GM18870 (cell line): ENCODE results near the gene ASIC2.

ENCODE experiments used
- ATAC-seq: cut with Tn5 transposase; IDR thresholded peaks from one replicate; pipeline ENCODE4 v1.9.1; 2021; ENCODE audit warnings: moderate library complexity; ENCODE audit not compliant: unreplicated experiment

Gene ASIC2

DNA sequence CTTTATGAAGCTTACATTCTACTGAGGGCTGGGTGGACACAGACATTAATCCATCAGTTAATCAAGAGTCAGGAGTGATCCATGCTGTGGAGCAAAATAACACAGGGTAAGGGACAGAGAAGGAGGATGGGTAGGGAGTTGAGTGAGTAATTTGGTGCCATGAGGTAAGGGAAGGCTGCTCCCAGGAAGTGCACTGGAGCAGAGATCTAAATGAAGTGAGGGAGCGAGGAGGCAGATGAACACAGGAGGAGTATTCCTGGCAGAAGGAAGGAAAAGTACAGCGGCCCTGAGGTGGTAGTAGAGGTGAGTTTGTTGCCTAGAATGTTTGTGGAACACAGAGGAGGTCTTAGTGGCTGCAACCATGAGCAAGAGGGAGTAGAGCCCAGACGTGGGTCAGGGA is 34.8 kb downstream of the ASIC2 start:
- ATAC-seq: no peak

DNA sequence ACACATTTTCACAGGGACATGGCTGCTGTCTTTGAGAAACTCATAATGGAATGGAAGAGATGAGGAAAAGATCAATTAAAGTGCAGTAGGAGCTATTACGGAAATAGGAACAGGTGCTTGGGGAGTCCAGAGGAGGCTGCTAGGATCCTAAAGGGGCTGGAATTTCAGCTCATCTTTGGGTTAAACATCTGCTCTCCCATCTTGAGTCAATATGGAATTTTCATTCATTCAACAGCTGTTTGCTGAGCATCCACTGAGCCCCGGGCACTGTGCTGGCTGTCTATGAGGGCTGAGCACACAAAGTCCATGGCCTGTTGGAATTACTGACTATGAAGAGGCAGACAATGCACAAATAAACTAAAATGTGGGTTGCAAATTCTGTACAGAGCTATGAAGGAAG is 47.9 kb downstream of the ASIC2 start:
- ATAC-seq: no peak

DNA sequence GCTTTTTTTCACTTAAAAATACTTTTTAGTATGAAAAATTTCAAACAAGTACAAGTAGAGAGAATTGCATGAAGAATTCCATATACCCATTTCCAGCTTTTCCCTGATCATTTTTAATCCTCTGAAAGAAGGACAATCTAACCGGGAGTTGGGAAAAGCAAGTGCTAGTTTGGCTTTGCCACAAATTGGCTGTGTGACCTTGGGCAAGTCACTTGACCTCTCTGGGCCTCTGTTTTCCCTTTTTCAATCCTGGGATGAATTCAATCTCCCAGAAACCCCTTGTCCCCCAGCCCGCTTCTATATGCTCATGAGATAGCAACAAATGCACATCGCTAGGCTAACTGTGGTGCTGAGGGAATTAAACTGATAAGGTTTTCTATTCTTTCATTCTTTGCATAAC is 49.4 kb downstream of the ASIC2 start:
- ATAC-seq: no peak

DNA sequence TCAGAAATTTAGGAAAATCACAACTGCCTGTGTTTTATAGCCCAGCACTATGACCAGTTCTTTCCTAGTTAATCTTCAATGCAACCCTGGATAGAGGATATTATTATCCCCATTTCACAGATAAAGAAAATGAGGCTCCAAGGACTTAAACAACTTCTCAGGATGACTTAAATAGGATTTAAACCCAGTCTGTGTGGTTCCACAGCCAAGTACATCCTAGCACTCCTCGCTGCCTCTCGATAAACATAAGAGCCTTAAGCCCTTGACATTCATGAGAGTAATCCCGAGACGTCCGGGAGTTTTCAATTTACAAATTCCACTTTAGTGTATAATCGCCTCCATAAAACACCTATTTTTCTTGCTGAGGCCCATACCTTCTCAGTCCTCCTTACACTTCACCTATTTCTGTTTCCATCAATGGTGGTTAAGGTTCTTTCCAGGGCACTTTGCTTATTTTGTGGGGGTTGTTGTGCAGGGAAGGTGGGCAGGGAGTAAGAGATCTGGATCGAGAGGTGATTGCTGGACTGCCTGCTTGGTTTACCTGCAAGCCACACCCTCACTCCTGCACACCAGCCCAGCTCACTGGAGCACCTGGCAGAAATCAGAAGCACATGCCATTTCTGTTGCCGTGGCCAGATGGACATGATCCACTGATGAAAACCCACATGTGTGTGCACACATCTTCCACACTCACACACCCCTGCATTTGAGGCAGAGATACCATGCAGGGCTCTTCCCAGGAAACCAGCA is 50.5 kb downstream of the ASIC2 start:
- no peak for ATAC-seq

DNA sequence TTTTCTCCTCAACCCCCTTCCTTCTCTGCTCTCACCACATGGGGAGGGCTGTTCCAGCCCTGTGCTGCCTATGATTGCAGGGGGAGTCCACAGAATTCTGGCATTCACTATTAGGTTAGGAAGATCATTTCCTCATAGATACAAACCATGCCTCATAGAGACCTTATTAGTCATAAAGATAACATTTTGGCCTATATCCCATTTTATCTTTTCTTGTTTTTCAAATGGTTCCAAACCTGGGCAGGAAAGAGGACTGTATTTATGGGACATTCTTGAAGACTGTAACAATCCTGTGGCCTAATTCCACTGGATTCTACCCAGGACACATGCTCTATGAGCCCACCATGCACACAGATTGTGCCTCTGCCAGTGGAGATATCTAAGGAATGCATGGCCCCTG is 51.7 kb downstream of the ASIC2 start:
- ATAC-seq: no peak

DNA sequence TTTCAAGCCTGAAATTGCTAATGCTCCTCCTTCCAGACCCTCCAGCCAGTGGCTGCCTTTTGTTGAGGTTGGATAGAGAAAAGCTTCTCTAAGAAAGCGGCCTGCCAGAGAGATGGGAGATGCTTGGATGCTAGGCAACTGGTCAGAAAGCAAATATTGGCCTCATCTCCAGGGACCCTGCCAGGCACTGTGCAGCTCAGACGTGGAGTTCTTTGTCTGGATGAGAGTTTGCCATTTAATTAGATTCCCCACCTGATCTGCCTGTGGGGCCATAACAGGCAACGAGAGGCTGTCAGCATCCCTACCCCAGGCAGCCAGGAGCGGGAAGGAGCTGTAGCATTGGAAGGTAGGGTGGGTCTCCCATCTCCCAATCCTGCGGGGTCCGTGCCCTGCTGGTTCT is 52.7 kb downstream of the ASIC2 start:
- no peak for ATAC-seq

DNA sequence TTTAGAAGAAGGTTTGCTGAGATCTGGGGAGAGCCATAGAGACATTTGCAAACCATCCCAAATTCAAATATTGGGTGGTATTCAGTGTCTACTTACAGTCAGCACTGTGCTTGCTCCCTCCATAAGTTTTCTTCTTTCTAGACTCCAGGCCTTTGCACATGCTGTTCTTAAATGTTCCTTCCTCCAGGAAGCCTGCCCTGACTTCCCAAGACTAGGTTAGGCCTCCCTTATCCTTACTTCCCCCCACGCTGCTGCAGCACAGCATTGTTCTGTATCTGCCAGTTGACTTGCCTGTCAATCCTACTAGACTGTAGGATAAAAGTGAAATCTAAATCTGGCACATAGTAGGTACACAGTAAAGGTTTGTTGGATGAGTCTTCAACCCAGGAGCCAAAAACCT is 53.4 kb downstream of the ASIC2 start:
- no peak for ATAC-seq

DNA sequence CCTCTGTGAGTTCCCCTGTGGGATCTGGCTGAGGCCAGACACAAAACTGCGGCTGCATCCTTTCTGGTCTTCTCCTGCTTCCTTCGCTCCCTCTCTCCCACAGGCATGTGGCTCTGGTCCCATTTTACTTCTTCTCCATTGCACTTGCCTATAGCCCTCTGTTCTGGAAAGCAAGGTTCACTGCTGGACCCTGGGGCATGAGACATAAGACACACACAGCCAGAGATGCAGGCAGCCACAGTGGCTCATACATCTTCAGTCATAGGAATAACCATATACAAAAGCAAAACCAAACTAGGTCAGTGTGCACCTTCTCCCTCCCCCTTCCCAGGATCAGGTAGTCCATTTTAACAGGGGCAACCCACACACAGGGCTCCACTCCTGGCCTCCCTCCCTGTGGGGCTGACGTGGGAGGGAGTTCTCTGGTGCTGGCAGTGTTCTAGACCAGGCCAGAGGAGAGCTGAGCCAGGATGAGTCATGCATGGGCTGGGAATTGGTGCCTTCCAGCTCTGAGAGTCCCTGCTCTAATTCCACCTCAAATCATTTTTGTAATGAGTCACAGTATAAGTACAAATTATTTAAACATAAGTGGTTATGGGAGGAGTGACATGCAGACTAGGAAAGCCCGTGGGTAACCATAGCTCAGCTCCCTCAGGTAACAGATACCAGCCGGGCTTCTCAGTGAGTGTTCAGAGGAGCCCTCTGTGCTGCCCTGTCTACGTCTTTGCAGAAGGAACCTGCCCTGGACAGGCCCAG is 58.0 kb downstream of the ASIC2 start:
- ATAC-seq: no peak

DNA sequence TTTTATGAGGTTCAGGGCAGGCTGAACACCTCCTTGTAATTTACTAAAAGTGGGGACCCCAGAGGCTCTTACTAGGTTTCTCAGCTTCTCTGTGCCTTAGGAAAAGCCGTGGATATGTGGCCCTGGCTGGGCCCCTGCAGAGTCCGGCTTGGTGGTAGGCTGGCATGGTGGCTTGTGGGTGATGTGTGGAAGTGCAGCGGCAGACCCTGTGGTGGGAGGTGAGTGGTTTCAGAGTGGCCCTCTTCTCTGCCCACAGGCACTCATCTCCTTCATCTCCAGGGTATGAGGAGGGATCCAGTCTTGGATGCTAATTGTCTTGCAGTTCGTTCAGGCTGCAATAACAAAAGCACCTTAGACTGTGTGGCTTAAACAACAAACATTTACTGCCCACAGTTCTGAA is 58.9 kb downstream of the ASIC2 start:
- no peak for ATAC-seq

DNA sequence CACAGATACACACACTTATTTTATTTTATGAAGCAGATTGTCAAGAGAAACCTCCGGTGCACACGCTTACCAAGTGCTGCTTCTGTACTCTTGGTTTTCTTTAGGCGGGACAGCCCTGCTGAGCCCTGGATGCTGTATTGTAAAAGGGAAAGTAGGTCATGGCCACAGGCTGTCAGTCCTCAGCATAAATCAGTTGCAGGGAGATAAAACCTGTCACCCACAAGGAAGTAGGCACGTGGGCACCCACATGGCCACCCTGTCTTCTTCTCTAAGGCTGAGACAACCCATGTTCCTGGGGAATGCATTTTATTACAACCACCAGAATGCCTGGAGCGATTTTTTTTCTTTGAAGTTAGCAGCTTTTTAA is 59.3 kb downstream of the ASIC2 start:
- ATAC-seq: no peak

DNA sequence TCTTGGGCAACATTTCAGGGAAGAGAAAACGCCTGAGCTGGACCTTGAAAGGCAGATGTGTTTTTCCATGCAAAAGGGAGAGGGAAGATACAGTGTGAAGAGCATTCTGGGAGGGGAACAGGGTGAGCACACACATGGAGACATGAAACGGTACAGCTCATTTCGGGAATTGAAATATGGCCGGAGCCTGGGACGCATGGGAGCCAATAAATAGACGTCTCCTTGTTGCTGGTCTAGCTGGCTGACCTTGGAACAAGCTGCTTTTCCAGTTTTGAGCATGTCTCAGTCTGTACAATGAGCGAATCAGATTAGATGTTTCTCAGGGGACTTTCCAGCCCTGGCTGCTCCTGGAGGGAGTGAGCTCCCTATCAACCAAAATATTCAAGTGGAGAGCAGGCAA is 63.6 kb downstream of the ASIC2 start:
- ATAC-seq: no peak

DNA sequence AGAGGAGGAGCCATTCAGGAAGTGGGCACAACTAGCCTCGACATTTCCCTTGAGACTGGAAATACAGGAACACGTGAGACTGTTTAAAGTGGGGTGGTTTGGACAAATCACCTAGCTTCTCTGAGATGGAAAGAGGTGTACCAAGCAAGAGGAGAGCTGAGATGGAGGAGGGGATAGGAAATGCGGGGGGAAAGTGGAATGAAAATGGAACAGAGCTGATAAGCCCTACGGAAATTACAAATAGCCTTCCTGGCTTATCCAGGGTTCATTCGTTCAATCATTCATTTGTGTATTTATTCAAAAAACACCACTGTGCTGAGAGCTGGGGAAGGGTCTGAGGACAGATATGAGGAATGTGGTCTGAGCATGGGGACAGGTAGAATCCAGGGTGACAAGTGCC is 64.1 kb downstream of the ASIC2 start:
- ATAC-seq: no peak

DNA sequence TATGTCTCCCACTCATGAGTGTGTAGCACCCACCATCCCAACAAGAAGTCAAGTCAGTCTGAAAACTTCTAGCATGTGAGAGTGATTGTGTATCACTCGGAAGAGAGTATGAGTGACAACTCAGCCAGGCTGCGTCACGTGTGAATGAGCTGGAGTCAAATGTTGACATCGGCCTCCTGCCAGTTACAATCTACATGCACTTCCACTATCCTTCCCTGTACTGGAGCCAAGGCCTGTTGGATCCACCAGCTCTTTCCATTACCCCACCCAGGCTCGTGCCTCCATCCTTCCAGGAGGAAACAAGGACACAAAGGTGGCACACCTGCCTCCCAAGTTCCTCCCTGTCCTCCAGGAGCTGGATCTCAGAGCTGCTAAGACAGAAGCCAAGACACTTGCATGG is 64.5 kb downstream of the ASIC2 start:
- ATAC-seq: no peak

DNA sequence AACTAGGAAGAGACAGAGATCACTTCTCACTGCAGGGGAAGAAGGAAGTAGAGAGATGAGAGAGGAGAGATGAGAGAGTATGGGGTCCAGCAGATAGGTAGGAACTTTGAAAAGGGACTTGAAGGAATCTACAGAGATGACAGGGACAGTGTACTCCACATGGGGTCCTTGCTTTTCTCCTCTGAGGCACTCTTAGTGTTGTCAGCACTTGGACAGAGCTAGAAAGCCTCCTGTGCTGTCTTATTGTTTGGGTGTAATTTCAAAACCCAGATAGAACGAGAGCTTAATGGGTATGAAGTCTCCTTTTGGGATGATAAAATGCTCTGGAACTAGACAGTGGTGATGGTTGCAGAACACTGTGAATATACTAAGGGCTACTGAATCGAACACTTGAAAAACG is 65.2 kb downstream of the ASIC2 start:
- ATAC-seq: no peak

DNA sequence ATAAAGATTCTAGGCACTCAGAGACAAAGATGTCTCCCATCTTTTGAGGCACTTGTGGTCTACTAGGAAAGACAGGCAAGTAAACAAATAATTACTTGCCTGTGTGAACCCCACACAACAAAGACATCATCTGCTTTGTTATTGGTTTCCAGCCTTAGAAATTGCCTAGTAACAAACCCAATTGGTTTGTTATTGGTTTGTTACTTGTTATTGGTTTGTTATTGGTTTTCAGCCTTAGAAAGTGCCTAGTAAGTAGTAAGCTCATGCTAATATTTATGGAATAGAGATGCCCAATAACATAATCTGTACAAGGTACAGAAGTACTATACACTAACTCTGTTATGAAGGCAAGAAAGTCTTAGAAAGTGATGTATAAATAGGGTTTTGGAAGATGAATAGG is 67.1 kb downstream of the ASIC2 start:
- ATAC-seq: no peak

DNA sequence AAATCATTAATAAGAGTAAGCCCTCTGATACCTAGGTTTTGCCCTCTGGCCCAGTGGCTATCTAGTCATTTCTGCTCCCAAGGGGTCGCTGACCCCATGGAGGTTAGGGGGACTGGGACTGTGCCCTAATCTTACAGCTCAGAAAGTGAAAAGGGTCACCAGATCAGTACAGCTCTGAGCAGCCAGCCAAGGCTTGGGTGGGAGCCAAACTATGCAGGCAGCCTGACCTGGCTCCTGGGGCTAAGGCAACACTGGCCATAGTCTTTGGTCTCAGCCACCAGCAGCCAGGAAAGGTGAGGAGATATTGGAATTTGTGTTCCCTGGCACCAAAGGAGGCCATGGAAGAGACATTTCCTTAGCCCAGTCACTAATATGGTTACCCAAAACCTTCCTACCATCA is 67.6 kb downstream of the ASIC2 start:
- no peak for ATAC-seq

DNA sequence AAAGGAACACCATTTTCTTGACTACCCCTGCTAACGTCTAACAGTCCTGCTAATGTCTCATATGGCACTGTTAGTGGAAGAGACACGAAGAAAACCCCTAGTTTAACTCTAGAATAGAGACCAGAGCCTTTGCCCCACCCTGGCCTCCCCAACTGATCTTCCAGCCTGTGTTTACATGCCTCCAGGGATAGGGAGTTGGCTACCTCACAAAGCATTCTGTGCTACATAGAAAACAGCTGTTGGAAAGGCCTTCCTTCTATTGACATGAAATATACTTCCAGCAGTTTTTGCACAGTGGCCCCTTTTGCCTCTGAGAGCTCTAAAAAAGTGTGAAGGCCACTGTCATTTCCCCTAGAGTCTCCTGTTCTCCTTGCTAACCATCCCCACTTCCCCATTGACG is 73.1 kb downstream of the ASIC2 start:
- no peak for ATAC-seq

DNA sequence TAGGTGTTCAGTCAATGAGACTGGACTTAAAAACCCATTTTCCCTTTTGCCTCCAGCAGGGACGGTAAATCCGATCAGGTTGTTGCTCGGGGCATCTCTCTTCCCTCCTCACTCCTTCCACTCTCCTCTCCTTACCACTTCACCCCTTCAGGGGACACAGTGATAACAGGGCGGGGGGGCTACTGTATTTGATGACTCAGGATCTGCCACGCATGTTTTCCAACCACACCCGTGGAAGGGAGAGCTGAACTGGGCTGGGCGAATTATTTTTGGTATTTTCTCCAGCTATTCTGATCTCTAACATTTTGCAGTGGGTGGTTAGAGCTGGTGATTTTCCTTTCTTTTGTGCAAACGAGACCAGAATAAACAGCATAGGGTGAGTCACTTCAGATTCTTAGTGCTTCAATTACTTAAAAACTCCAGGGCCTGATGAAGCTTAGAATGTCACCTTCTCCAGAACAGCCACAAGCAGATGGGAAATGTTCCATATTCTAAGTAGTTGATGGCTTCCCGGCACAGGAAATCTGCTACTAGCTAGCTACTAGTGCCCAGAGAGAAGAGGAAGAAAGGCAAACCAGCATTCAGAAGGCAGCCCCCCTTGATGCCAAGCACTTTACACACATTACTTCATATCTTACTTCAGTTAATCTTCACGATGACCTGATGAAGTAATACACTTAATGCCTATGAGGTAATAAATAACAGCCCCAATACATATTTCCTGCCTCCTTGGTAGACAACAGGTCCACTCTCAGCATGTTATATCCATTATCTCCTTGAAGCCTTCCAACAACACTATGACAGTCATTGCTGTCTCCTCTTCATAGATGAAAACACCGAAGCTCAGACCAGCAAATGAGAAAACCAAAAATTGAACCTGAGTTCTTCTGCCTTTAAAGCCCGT is 74.1 kb downstream of the ASIC2 start:
- no peak for ATAC-seq

DNA sequence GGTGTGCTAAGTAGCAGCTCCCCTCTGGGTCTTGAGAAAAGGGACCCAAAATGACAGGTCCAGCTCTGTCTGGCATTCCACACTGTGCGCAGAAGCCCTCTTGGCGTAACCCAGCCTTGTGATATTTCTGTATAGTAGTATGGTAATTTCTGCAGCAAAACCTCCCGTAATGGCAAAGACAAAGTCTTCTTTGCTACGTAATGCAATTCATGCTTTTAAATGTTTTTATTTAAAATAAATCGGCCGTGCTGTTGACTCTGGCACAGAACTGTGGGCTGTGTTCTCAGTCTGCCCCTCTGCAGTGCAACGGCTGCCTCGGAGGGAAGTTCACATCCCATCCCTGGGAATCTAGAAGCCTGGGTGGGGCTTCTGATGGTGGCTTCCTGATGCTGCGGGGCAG is 75.2 kb downstream of the ASIC2 start:
- ATAC-seq: no peak

DNA sequence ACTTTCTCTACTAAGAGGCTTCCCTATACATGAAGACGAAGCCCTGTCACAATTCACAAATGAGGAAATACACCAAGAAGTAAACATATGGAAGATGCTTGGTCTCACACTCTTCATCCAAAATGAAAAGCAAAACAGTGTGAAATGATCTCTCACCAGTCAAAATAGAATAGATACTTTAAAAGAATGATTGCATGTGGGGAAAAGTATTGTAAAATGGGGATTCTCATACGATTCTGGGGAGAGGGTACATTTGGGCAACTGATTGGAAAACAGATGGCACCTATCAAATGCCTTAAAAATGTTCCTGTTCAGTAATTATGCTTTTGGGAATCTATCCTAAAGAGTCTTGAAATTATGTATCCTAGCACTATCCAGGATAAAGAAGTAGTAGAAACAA is 78.1 kb downstream of the ASIC2 start:
- ATAC-seq: no peak

DNA sequence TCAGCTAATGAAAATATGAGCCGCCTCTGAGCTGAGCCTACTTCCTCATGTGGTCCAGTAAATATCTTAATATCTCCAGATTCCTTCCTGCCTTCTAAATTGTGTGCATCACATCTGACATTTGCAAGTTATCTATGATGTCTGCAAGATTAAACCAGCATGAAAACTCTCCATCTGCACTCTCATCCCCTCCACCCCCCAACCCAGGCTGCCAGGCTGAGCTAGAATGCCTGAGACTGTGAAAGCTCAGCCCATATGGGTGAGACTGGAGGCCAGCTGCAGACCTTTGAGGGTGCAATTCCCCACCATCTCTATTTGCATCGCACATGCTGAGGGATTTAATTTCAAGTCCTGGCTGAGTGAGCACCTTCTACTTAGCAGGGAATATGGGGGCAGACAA is 82.8 kb downstream of the ASIC2 start:
- ATAC-seq: no peak

DNA sequence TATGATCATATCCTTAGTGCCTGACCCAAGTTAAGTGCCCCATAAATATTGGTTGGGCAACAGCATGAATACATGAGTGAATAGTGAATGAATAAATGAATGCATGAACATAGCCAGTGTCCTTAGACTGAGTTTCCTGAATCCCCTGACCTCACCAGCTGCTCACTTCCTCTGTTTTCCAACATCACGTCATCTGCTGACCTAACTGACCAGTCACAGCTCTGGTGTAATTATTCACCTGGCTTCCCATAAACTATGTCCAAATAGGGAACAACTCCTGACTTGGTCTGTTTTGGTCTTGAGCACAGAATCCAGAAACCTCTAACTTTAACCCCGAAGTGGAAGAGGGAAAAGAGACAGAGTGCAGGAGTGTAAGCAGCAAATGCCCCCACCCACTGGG is 83.4 kb downstream of the ASIC2 start:
- no peak for ATAC-seq
